SK-N-SH (cell line): ENCODE results near the gene PFKFB3. TPM values are rescaled to one million over a fixed set of nuclear protein-coding genes. Genes with fewer than 3 reads are reported as not detected.

Source experiments
- CTCF ChIA-PET: fragments of 300-600, 350-600 bp; formaldehyde crosslinking; extraction: SDS; loops from one replicate; lab custom pipeline; 2021; lab: Yijun Ruan, JAX
- POLR2A ChIA-PET: fragments of 350-600 bp; sonication (Branson Sonifier 250); formaldehyde crosslinking; extraction: SDS; loops from one replicate; lab custom pipeline; 2020; ENCODE audit warnings: antibody characterized with exemption, inconsistent platforms; lab: Yijun Ruan, JAX
- DNase-seq: peaks from one replicate; pipeline ENCODE4 v3.0.0; 2012
- H2AFZ ChIP-seq: fragments of 200-600 bp; sonication (generic); 2 replicates; pipeline ENCODE4 v1.8.1; 2016; ENCODE audit warnings: antibody characterized with exemption, mild to moderate bottlenecking, low read depth
- H3F3A ChIP-seq: fragments of 200-600 bp; sonication (generic); replicated peaks from 2 replicates; pipeline ENCODE3; 2016; ENCODE audit warnings: antibody characterized with exemption, mild to moderate bottlenecking; ENCODE audit not compliant: insufficient read depth
- H3K27ac ChIP-seq, 2 experiments: fragments of 200-500 bp in 1 of 2; fragments of 200-600 bp in 1 of 2; sonication (Bioruptor generic) in 1 of 2; sonication (generic), shearing (Covaris generic) in 1 of 2; 2 replicates each; pipeline versions ENCODE4 v1.5.1 to v1.6.1; 2014 to 2016; ENCODE audit warnings: low read depth in 2 of 2, inconsistent platforms in 1 of 2, low read length in 1 of 2, mild to moderate bottlenecking in 1 of 2, mixed read lengths in 1 of 2
- H3K27me3 ChIP-seq: fragments of 200-600 bp; sonication (generic), shearing (Covaris generic); 2 replicates; pipeline ENCODE4 v1.6.1; 2016; ENCODE audit warnings: mixed run types; ENCODE audit not compliant: insufficient read depth
- H3K36me3 ChIP-seq, 2 experiments: fragments of 200-500 bp in 1 of 2; fragments of 200-600 bp in 1 of 2; sonication (Bioruptor generic) in 1 of 2; sonication (generic) in 1 of 2; replicated peaks in 1 of 2; 2 replicates each; pipeline versions ENCODE3 to v1.5.1; 2014 to 2016; ENCODE audit warnings: low read length in 1 of 2, mild to moderate bottlenecking in 1 of 2; ENCODE audit not compliant: insufficient read depth in 2 of 2, control insufficient read depth in 1 of 2
- H3K4me1 ChIP-seq, 2 experiments: fragments of 200-500 bp in 1 of 2; fragments of 200-600 bp in 1 of 2; sonication (Bioruptor generic) in 1 of 2; sonication (generic), shearing (Covaris generic) in 1 of 2; 2 replicates each; pipeline versions ENCODE4 v1.5.1 to v1.6.1; 2014 to 2016; ENCODE audit warnings: low read depth in 1 of 2, low read length in 1 of 2, mixed run types in 1 of 2; ENCODE audit not compliant: insufficient read depth in 2 of 2, control insufficient read depth in 1 of 2
- H3K4me2 ChIP-seq: fragments of 200-600 bp; sonication (generic), shearing (Covaris generic); 2 replicates; pipeline ENCODE4 v1.6.1; 2017; ENCODE audit warnings: mixed run types
- H3K4me3 ChIP-seq, 2 experiments: fragments of 200-500 bp in 1 of 2; fragments of 200-600 bp in 1 of 2; sonication (Bioruptor generic) in 1 of 2; sonication (generic), shearing (Covaris generic) in 1 of 2; 2 replicates each; pipeline versions ENCODE4 v1.5.1 to v1.8.1; 2014 to 2016; ENCODE audit warnings: low read depth in 2 of 2, inconsistent platforms in 1 of 2, low read length in 1 of 2, mild to moderate bottlenecking in 1 of 2, mixed read lengths in 1 of 2, moderate library complexity in 1 of 2
- H3K79me2 ChIP-seq: fragments of 200-600 bp; sonication (generic); 2 replicates; pipeline ENCODE4 v1.8.1; 2017; ENCODE audit warnings: mild to moderate bottlenecking; ENCODE audit not compliant: insufficient read depth
- H3K9ac ChIP-seq: fragments of 200-600 bp; sonication (generic); 2 replicates; pipeline ENCODE4 v1.6.1; 2017; ENCODE audit warnings: mixed run types
- H3K9me2 ChIP-seq: fragments of 200-600 bp; sonication (generic); 2 replicates; pipeline ENCODE4 v1.6.1; 2017; ENCODE audit warnings: mixed run types
- H3K9me3 ChIP-seq: fragments of 200-600 bp; sonication (generic); 2 replicates; pipeline ENCODE4 v1.6.1; 2017; ENCODE audit warnings: mixed run types, mild to moderate bottlenecking, moderate library complexity
- H4K20me1 ChIP-seq: fragments of 200-600 bp; sonication (generic); 2 replicates; pipeline ENCODE4 v1.6.1; 2017; ENCODE audit warnings: mild to moderate bottlenecking, mixed run types; ENCODE audit not compliant: insufficient read depth
- CHD2 ChIP-seq: fragments of 150-350 bp; IDR thresholded peaks from 2 replicates; pipeline ENCODE4 v1.6.1; 2018; ENCODE audit warnings: low read length; ENCODE audit not compliant: partially characterized antibody
- CTCF ChIP-seq: fragments of 200-600 bp; sonication (generic); IDR thresholded peaks from 2 replicates; pipeline ENCODE4 v1.6.1; 2017; ENCODE audit warnings: antibody characterized with exemption, mild to moderate bottlenecking, moderate library complexity
- ELF1 ChIP-seq: IDR thresholded peaks from 2 replicates; pipeline ENCODE4 v1.4.0; 2012
- FOSL2 ChIP-seq: IDR thresholded peaks from 2 replicates; pipeline ENCODE4 v1.4.0; 2012; ENCODE audit warnings: low read depth, mild to moderate bottlenecking, moderate library complexity, borderline replicate concordance
- GABPA ChIP-seq: IDR thresholded peaks from 2 replicates; pipeline ENCODE4 v1.4.0; 2012; ENCODE audit warnings: low read depth, mild to moderate bottlenecking
- GATA2 ChIP-seq: sonication (generic); formaldehyde crosslinking; IDR thresholded peaks from 2 replicates; pipeline ENCODE4 v1.5.0; 2020; ENCODE audit warnings: mild to moderate bottlenecking, missing genetic modification reagents
- IRF3 ChIP-seq: fragments of 150-350 bp; IDR thresholded peaks from 2 replicates; pipeline ENCODE4 v1.6.1; 2016; ENCODE audit warnings: mild to moderate bottlenecking, low read depth, low read length
- JUND ChIP-seq: IDR thresholded peaks from 2 replicates; pipeline ENCODE4 v1.4.0; 2012
- NFIC ChIP-seq: IDR thresholded peaks from 2 replicates; pipeline ENCODE4 v1.4.0; 2012; ENCODE audit warnings: borderline replicate concordance
- POLR2AphosphoS5 ChIP-seq: IDR thresholded peaks from 2 replicates; pipeline ENCODE4 v1.6.1; 2012; ENCODE audit warnings: low read depth, low read length
- RCOR1 ChIP-seq: fragments of 150-350 bp; IDR thresholded peaks from 2 replicates; pipeline ENCODE4 v1.6.1; 2017; ENCODE audit warnings: antibody characterized with exemption, low read length
- REST ChIP-seq: IDR thresholded peaks from 2 replicates; pipeline ENCODE4 v1.6.1; 2012; ENCODE audit warnings: mild to moderate bottlenecking, low read depth, low read length, moderate library complexity
- SMC3 ChIP-seq: IDR thresholded peaks from 2 replicates; pipeline ENCODE4 v1.6.1; 2012; ENCODE audit warnings: low read depth, low read length, improper control_type of control experiment
- whole genome bisulfite sequencing: methylation state at CpG from one replicate; pipeline ENCODE4 v1.1.6; 2017; ENCODE audit warnings: low lambda C conversion rate; 5-methylcytosine and 5-hydroxymethylcytosine counted together
- polyA plus RNA-seq, 3 experiments: library from polyadenylated mRNA; depleted of rRNA; stranded (reverse); fragments of >200 nt; gene quantifications; 2 replicates each; pipeline ENCODE4 v1.2.3, GENCODE V29; 2012
- TF ChIP-seq, protein P1 (sequence below): IDR thresholded peaks from 2 replicates; pipeline ENCODE4 v1.4.0; 2012; ENCODE audit warnings: low read depth, borderline replicate concordance
- TF ChIP-seq, protein P2 (sequence below): IDR thresholded peaks from 2 replicates; pipeline ENCODE4; 2012

PFKFB3 gene
- polyA plus RNA-seq, 1 of the 3 experiments (the other 2 are of a cell fraction): 59.7 TPM

GRCh38 chr10:6212806-6213205, 10.1 kb downstream of the PFKFB3 start (continued):
- TF ChIP-seq, protein P1, sequence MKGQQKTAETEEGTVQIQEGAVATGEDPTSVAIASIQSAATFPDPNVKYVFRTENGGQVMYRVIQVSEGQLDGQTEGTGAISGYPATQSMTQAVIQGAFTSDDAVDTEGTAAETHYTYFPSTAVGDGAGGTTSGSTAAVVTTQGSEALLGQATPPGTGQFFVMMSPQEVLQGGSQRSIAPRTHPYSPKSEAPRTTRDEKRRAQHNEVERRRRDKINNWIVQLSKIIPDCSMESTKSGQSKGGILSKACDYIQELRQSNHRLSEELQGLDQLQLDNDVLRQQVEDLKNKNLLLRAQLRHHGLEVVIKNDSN: no peak

- DNase-seq: no peak
- no peaks in the 10 kb centered on the region for H3K9me3 ChIP-seq
- H3K4me2 ChIP-seq: no peak overlapping the region
- no peak overlapping the region for H3K9ac ChIP-seq
- H3K36me3 ChIP-seq: peaks cover 41 to 58% of the 10 kb centered on the region in 2 experiments
- no peak overlapping the region for H3K4me3 ChIP-seq
- WGBS: 90% methylated on average over 17 of the region's 17 CpGs
- peaks cover 88% of the 10 kb centered on the region for H3K79me2 ChIP-seq
- H2AFZ ChIP-seq: no peak overlapping the region
- H4K20me1 ChIP-seq: peaks cover 87% of the 10 kb centered on the region
- CTCF ChIA-PET: interaction anchor here (1.7 to 3.4 kb wide), 2 partner anchors 10 to 12 kb away, joined by 4 to 23 read pairs; partner anchors contain the start of gene PFKFB3
- TF ChIP-seq, protein P2, sequence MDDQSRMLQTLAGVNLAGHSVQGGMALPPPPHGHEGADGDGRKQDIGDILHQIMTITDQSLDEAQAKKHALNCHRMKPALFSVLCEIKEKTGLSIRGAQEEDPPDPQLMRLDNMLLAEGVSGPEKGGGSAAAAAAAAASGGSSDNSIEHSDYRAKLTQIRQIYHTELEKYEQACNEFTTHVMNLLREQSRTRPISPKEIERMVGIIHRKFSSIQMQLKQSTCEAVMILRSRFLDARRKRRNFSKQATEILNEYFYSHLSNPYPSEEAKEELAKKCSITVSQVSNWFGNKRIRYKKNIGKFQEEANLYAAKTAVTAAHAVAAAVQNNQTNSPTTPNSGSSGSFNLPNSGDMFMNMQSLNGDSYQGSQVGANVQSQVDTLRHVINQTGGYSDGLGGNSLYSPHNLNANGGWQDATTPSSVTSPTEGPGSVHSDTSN: no peak
- TF ChIP-seq, protein P1: no peak
- no peak for TF ChIP-seq GABPA
- no peak for TF ChIP-seq NFIC
- TF ChIP-seq IRF3: no peak
- no peak for TF ChIP-seq RCOR1
- TF ChIP-seq POLR2AphosphoS5: no peak
- no peak for TF ChIP-seq SMC3
- TF ChIP-seq CHD2: no peak
- TF ChIP-seq REST: no peak
- no peak for TF ChIP-seq FOSL2
- TF ChIP-seq GATA2 (CRISPR knock-in tag): no peak
- no peak for TF ChIP-seq CTCF
- no peak for TF ChIP-seq ELF1
- TF ChIP-seq JUND: no peak
- TF ChIP-seq, all 33 proteins: peak for 0
- Histone ChIP-seq H3K27me3 (no peaks in the 10 kb centered on the region), H3F3A (peaks cover 13% of the 10 kb centered on the region), H3K4me1 (peaks cover 19 to 21% of the 10 kb centered on the region in 2 experiments; a peak in 3 of 4 replicates), H3K9me2 (no peaks in the 10 kb centered on the region), H3K27ac (no peak overlapping the region)
- POLR2A ChIA-PET: no interaction called here
Measured at GRCh38 chr10:6213257-6213905, 10.6 kb downstream of the PFKFB3 start.
